ENCODE data around the gene LRFN2. TPM values are rescaled to one million over a fixed set of nuclear protein-coding genes. Genes with fewer than 3 reads are reported as not detected.

The LRFN2 gene
- total RNA-seq, 1 donor from 2014 or later, result not detected

- TF ChIP-seq POLR2A (IDR thresholded peaks at IDR 0.05) (no peak), CTCF (IDR thresholded peaks at IDR 0.05) (no peak), POLR2AphosphoS5 (IDR thresholded peaks at IDR 0.05; ENCODE audit: insufficient read depth in 1 of 2, low read depth in 1 of 2) (no peak)
- Histone ChIP-seq H3K4me1 (no peaks in the 10 kb centered on the region), H3K27me3 (no peaks in the 10 kb centered on the region), H3K36me3 (no peaks in the 10 kb centered on the region), H3K9me3 (no peaks in the 10 kb centered on the region), H3K4me3 (no peak overlapping the region), H3K27ac (no peak overlapping the region)
- no peak for DNase-seq (ENCODE audit: extremely low spot score in 2 of 2)
- intact Hi-C loops (cut with DNase I), result no loop called here
These were observed 144.6 kb downstream of the LRFN2 start for GRCh38 chr6:40442591-40442990.

GRCh38 chr6:40441150-40441549 is 146.0 kb downstream of the LRFN2 start:
- intact Hi-C loops (cut with DNase I), result no loop called here
- no peak for DNase-seq (ENCODE audit: extremely low spot score in 2 of 2)
- Histone ChIP-seq H3K27me3 (no peaks in the 10 kb centered on the region), H3K4me3 (no peak overlapping the region), H3K36me3 (no peaks in the 10 kb centered on the region), H3K4me1 (no peaks in the 10 kb centered on the region), H3K9me3 (no peaks in the 10 kb centered on the region), H3K27ac (no peak overlapping the region)
- no peak for TF ChIP-seq CTCF (IDR thresholded peaks at IDR 0.05)
- TF ChIP-seq POLR2AphosphoS5 (IDR thresholded peaks at IDR 0.05; ENCODE audit: insufficient read depth in 1 of 2, low read depth in 1 of 2), result no peak
- TF ChIP-seq POLR2A (IDR thresholded peaks at IDR 0.05), result no peak

- Histone ChIP-seq H3K4me3 (no peak overlapping the region), H3K4me1 (no peaks in the 10 kb centered on the region), H3K9me3 (no peaks in the 10 kb centered on the region), H3K27ac (no peak overlapping the region), H3K36me3 (no peaks in the 10 kb centered on the region), H3K27me3 (no peaks in the 10 kb centered on the region)
- intact Hi-C loops (cut with DNase I), result no loop called here
- TF ChIP-seq CTCF (IDR thresholded peaks at IDR 0.05) (no peak), POLR2A (IDR thresholded peaks at IDR 0.05) (no peak), POLR2AphosphoS5 (IDR thresholded peaks at IDR 0.05; ENCODE audit: insufficient read depth in 1 of 2, low read depth in 1 of 2) (no peak)
- DNase-seq (ENCODE audit: extremely low spot score in 2 of 2), result no peak
These were observed 147.1 kb downstream of the LRFN2 start for GRCh38 chr6:40440053-40440452.

- Histone ChIP-seq H3K27ac (no peak overlapping the region), H3K9me3 (no peaks in the 10 kb centered on the region), H3K27me3 (no peaks in the 10 kb centered on the region), H3K4me1 (no peaks in the 10 kb centered on the region), H3K4me3 (no peak overlapping the region), H3K36me3 (no peaks in the 10 kb centered on the region)
- DNase-seq (ENCODE audit: extremely low spot score in 2 of 2), result no peak
- TF ChIP-seq POLR2AphosphoS5 (IDR thresholded peaks at IDR 0.05; ENCODE audit: insufficient read depth in 1 of 2, low read depth in 1 of 2) (no peak), POLR2A (IDR thresholded peaks at IDR 0.05) (no peak), CTCF (IDR thresholded peaks at IDR 0.05) (no peak)
- intact Hi-C loops (cut with DNase I), result no loop called here
These were observed 148.0 kb downstream of the LRFN2 start for GRCh38 chr6:40439026-40439800.

GRCh38 chr6:40438246-40438887 is 148.8 kb downstream of the LRFN2 start:
- no peak for DNase-seq (ENCODE audit: extremely low spot score in 2 of 2)
- H3K4me1 ChIP-seq, result no peaks in the 10 kb centered on the region
- H3K36me3 ChIP-seq, result no peaks in the 10 kb centered on the region
- H3K27ac ChIP-seq, result no peak overlapping the region
- no peaks in the 10 kb centered on the region for H3K27me3 ChIP-seq
- no peak for TF ChIP-seq POLR2A (IDR thresholded peaks at IDR 0.05)
- no peak for TF ChIP-seq POLR2AphosphoS5 (IDR thresholded peaks at IDR 0.05; ENCODE audit: insufficient read depth in 1 of 2, low read depth in 1 of 2)
- TF ChIP-seq CTCF (IDR thresholded peaks at IDR 0.05), result no peak
- H3K9me3 ChIP-seq, result no peaks in the 10 kb centered on the region
- intact Hi-C loops (cut with DNase I), result no loop called here
- H3K4me3 ChIP-seq, result no peak overlapping the region
